NCI-H1417 (cell line): ENCODE data around the gene EXD3.

Experiments
- DNase-seq, 3 experiments: peaks; one replicate each; lab custom pipeline; 2025; lab: John Stamatoyannopoulos, UW

Gene EXD3

GRCh38 chr9:137306066-137306849 lies 116.7 kb downstream of the EXD3 start:
- no peak for DNase-seq

- DNase-seq: no peak
These were observed 117.2 kb downstream of the EXD3 start for GRCh38 chr9:137305798-137306065.

DNA sequence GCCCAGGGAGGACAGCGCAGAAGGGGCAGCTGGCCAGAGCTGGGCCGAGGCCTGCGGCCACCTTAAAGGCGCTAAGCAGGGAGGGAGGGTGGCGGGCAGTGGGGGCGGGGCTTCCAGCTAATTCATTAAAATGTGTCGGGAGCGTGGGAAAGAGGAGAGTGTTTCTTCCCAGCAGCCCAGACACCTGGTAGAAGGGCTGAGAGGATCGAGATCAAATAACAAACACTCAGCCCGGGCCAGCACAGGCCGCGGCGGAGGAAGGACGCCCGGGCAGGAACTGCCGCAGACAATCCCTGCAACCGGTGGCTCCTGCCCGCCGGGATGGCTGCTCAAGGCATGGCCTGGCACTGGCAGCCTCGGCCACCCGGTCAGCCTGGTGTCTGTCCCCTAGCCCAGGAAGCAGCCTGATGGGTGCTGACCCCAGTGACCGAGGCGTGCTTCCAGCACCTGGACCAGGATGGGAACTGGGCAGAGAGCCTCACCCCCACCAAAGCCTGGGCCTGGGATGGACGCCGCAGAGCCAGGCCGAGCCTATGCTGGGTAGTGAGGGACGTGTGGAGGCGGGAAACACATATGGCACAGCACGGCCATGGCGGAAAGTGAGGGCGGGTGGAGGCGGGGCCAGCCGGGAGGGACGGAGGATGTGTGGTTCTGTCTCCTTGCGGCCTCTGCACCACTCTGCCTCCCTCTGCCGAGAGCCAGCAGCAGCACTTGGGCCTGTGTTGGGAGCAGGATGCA lies 117.7 kb downstream of the EXD3 start:
- DNase-seq: peak; percentile 72 to 90 (median 84)

DNA sequence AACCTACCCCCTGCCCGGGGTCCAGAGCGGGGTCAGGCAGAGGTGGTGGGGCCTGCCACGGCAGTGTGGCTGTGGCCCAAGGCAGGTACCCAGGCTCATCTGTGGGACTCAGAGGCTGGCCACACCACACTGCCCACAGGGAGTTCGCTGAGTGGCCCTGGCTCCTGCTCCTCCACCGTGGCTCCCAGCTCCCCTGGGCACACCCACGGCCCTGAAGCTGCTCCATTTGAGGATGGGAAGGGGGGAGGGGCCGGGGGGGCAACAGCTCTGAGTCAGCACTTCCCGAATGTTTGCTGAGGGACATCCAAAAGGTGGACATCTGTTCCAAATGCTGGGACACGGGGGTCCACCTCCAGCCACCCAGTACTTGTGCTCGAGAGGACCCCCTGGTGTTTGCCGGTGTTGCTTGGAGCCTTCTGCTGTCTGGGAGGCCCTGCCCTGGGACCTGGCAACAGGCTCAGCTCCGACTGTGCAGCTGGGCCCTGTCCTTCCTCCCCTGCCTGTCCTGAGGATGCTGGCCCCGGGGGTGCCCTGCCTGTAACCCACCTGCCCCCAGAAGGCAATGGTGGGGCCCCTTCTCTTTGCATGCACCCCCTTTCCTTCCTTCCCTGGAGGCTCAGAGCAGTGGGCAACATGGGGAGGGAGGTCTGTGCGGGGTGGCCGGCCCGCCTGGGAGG lies 118.4 kb downstream of the EXD3 start:
- DNase-seq: peak in 1 of 3 experiments; percentile 51

DNA sequence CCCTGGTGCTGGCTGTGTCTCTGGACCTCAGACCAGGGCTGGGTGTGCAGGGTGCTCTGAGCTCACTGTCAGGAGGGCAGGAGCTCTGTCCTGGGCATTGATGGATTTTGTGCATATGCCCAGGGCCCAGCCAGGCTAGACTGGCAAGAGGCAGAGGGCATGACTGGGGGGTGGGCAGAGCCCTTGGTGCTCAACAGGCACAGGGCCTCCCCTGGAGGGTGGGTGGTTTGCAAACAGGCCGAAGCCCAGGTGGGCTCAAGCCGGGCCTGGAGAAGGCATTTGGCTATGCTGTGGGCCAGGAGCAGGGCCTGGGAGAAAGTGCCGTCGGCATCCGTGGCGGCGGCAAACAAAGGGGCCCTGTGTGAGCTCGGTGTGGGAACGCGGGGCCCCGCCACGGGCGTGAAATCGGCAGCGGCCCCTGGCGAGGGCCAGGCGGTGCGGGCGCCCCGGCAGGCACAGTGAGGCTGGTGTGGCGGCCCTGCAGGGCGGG lies 119.0 kb downstream of the EXD3 start:
- DNase-seq: no peak

- peak in 1 of 3 experiments; percentile 70 for DNase-seq
These were observed 119.6 kb downstream of the EXD3 start for GRCh38 chr9:137303151-137303892.

DNA sequence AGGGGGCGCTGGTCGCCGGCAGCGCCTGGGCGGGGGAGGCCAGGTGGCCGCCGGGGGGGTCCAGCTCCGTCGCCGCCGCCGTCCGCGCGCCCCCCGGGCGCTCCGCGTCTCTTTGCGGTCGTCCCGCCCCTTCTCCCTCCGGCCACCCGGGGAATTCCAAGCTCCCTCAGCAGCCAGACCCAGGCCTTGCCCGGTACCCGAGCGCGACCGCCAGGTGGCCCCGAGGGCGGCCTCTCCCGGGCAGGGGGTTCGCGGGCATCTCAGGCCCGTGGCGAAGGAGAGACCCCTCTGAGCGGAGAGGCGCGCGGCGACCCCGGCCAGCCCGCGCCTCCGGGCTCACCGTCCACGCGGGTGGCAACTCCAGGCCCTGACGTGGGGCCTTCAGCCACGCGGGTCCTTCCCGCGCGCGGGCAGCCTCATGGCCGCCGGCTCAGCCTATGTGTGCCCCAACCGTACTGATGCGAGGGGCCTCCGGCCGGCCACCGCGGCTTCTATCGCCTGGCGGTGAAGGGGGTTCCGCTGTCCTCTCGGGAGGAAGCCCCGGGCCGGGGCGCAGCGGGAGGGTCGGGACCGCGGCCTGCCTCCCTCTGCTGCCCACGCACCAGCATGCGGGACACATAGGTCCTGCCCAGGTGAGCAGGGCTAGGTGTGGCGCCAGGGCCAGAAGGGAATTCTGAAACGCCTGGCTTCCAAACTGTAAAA lies 120.4 kb downstream of the EXD3 start:
- peak in 2 of 3 experiments; percentile 89 to 94 for DNase-seq

- DNase-seq: peak; percentile 73 to 94 (median 89)
These were observed 120.9 kb downstream of the EXD3 start, which contains the start of gene NRARP for GRCh38 chr9:137302118-137302448. TSS of gene NRARP (minus strand) at chr9:137302271. CDS start at chr9:137301928, 343 bp downstream.

GRCh38 chr9:137301081-137301947 lies 121.6 kb downstream of the EXD3 start:
- peak; percentile 12 to 77 (median 74) for DNase-seq

GRCh38 chr9:137300567-137301080 lies 122.3 kb downstream of the EXD3 start:
- peak in 2 of 3 experiments; percentile 76 to 77 for DNase-seq

DNA sequence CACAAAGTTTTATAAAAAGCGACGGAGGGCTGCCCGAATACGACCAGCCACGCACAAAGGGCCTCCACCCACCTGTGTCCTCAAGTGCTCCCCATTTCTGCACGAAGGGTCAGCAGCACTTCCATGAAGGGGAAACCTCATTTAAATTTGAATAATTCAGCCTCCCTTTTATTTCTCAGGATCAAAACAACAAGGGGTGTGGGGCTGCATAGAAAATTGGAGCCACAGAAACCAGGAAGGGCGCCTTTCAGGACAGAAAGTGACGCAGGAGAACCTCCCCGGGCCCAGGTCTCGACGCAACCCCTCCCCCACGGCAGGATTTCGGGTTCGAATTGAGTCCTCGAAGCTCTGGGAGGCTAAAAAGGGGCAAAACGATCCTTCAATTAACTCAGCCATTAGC lies 123.0 kb downstream of the EXD3 start:
- DNase-seq: peak; percentile 1 to 61 (median 31)

GRCh38 chr9:137299203-137299565 lies 123.8 kb downstream of the EXD3 start:
- DNase-seq: no peak

DNA sequence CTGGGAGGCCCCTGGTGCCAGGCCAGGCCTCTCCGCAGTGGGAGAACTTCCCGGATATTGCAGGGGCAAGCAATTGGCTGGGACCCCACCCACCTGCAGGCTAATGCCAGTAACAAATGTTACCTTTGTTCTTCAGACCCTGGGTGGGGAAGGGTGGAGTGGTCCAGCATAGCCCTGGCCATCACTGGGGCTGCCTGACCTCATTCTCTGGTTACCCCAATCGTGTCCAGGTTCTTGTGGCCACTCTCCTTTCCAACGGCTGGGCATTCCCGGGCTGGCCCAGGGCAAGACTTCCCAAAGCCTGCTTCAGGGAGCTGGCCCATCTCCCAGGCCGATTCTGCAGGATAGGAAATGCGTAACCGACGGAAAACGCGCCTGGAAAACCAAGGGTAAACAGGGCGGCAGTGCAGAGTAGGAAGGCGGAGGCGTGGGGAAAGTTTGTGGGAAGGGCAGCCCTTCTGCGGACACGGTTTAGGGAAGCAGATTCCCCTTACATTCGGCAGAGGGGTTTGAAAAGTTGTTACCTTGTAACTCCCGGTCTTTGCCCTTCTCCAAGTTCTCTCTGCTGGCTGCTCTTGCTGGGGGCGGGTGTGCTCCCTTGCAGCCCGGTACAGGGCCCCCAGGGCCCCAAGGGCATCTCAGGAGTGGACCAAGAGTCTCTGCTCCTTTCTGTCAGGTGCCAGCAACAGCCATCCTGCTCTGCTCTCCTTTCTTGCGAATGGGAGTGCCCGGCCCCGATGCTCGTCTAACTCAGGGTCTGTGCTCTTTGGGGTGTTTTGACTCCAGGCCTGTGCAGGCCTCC lies 124.4 kb downstream of the EXD3 start:
- DNase-seq: no peak

- peak in 2 of 3 experiments; percentile 58 to 69 for DNase-seq
These were observed 125.0 kb downstream of the EXD3 start for GRCh38 chr9:137297966-137298365.

GRCh38 chr9:137296670-137297664 lies 126.0 kb downstream of the EXD3 start:
- DNase-seq: peak in 1 of 3 experiments; percentile 49

DNA sequence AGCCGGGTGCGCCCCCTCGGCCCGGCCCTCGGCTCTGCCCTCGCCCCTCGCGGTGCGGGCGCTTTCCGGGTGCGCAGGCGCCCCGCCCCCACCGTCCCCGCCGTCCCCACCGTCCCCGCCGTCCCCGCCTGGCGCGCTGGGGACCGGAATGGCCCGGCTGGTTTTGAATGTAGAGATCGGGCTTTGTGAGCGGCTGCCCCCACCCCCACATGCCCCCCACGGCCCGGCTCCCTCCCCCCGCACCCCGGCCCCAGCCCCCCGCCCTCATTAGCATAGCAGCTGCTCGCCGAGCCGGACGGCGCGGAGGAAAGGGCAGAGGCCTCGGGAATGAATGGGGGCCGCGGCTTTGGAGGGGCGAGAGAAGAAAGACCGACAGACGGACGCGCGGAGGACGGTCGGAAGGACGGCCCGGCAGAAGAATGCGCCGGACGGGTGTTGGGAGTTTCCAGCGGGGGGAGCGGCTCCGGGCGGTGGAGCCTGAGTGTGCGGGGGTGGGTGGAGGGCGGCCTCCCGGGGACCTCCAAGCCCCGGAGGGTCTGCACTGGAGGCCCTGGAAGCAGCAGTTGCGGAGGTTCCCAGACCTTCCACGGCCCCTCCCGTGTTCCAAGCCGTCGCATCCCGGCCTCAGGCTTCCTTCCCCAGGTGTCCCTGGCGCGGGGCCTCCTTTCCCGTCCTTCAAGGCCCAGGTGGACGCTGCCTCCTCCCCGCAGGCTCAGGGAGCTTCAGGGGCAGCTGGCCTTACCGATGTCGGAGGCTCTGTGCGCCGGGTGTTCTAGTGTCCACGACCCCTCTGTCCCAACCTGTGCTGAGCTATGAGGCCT lies 126.9 kb downstream of the EXD3 start:
- DNase-seq: peak in 1 of 3 experiments; percentile 44

GRCh38 chr9:137295238-137295811 lies 127.6 kb downstream of the EXD3 start:
- DNase-seq: peak in 2 of 3 experiments; percentile 53 to 61
